K562 (cell line): ENCODE results near the gene RNF207. TPM values are rescaled to one million over a fixed set of nuclear protein-coding genes. Genes with fewer than 3 reads are reported as not detected.

Experiments
- CBX5 ChIP-seq: IDR thresholded peaks from 2 replicates; pipeline ENCODE4 v1.6.1; 2014; ENCODE audit warnings: low read depth, borderline replicate concordance
- E2F8 ChIP-seq: fragments of 450-650 bp; IDR thresholded peaks from 2 replicates; pipeline ENCODE4 v1.7.1; 2018; ENCODE audit warnings: mild to moderate bottlenecking, low read depth; ENCODE audit not compliant: partially characterized antibody
- FIP1L1 ChIP-seq: fragments of 200-400 bp; formaldehyde crosslinking; IDR thresholded peaks from 2 replicates; pipeline ENCODE4 v1.6.1; 2018; ENCODE audit warnings: mild to moderate bottlenecking, low read depth, low read length; ENCODE audit not compliant: poor library complexity, severe bottlenecking
- HDAC6 ChIP-seq: IDR thresholded peaks from 2 replicates; pipeline ENCODE4 v1.6.1; 2012; ENCODE audit warnings: low read depth, mild to moderate bottlenecking, control low read depth, inconsistent platforms, low read length, moderate library complexity
- LCOR ChIP-seq: sonication (generic); formaldehyde crosslinking; IDR thresholded peaks from 2 replicates; pipeline ENCODE4 v1.8.0; 2022; ENCODE audit warnings: mild to moderate bottlenecking, missing genetic modification reagents
- MYNN ChIP-seq, 2 experiments: sonication (generic); formaldehyde crosslinking in 1 of 2; IDR thresholded peaks; 2 replicates each; pipeline versions ENCODE4 v1.5.0 to v1.6.1; 2016 to 2020; ENCODE audit warnings: antibody characterized with exemption in 1 of 2, missing genetic modification reagents in 1 of 2
- NFIX ChIP-seq: fragments of 250-450 bp; sonication (Bioruptor Pico); IDR thresholded peaks from 2 replicates; pipeline ENCODE4 v1.4.0; 2020; ENCODE audit warnings: low read depth, mild to moderate bottlenecking, moderate library complexity
- POLR2AphosphoS5 ChIP-seq: IDR thresholded peaks from 2 replicates; pipeline ENCODE4 v1.6.1; 2011; ENCODE audit warnings: mild to moderate bottlenecking, low read depth, low read length, moderate library complexity; ENCODE audit not compliant: control insufficient read depth, insufficient read depth
- RBM17 ChIP-seq: fragments of 200-400 bp; formaldehyde crosslinking; IDR thresholded peaks from 2 replicates; pipeline ENCODE4 v1.6.1; 2017; ENCODE audit warnings: low read depth, mild to moderate bottlenecking, low read length, borderline replicate concordance
- RUNX1 ChIP-seq: sonication (generic); IDR thresholded peaks from 2 replicates; pipeline ENCODE4 v1.6.1; 2016; ENCODE audit warnings: antibody characterized with exemption, low read depth
- SMARCE1 ChIP-seq: fragments of 450-650 bp; IDR thresholded peaks from 2 replicates; pipeline ENCODE4 v1.7.1; 2016; ENCODE audit warnings: mild to moderate bottlenecking
- SPI1 ChIP-seq: IDR thresholded peaks from 2 replicates; pipeline ENCODE4 v1.6.1; 2011; ENCODE audit warnings: low read depth, low read length, control low read depth, borderline replicate concordance
- SUPT5H ChIP-seq: fragments of 450-650 bp; IDR thresholded peaks from 2 replicates; pipeline ENCODE4 v1.6.1; 2016
- UBTF ChIP-seq, 2 experiments: IDR thresholded peaks; 2 replicates each; pipeline ENCODE4 v1.6.1; 2012; ENCODE audit warnings: improper control_type of control experiment in 2 of 2, low read depth in 2 of 2, low read length in 2 of 2, borderline replicate concordance in 1 of 2
- ZNF699 ChIP-seq: fragments of 250-450 bp; sonication (Bioruptor Pico); IDR thresholded peaks from 2 replicates; pipeline ENCODE4 v1.8.0; 2021; ENCODE audit warnings: mild to moderate bottlenecking, moderate library complexity; ENCODE audit not compliant: insufficient replicate concordance
- polyA plus RNA-seq, 8 experiments: library from polyadenylated mRNA; depleted of rRNA in 4 of 8; stranded (reverse) in 5 of 8; unstranded in 3 of 8; fragments of >200 nt; fragmentation: Nextera tagmentation in 2 of 8; fragmentation: Illumina TruSeq in 1 of 8; extraction: Ambion mirVana in 2 of 8; extraction: Trizol in 1 of 8; gene quantifications; 2 replicates each; pipeline versions ENCODE4 v1.2.1 to v1.2.3, GENCODE V29; 2011 to 2014; ENCODE audit warnings: inconsistent platforms in 1 of 8, missing spikeins in 1 of 8
- total RNA-seq, 7 experiments: library from RNA; depleted of rRNA in 6 of 7; stranded (reverse); fragments of >200 nt in 6 of 7; fragmentation: Illumina TruSeq in 2 of 7; extraction: Trizol in 2 of 7; gene quantifications; 2 replicates each; pipeline versions ENCODE4 v1.2.1 to v1.2.3, GENCODE V29; 2011 to 2021; ENCODE audit warnings: low replicate concordance in 1 of 7

Gene RNF207
- total and polyA plus RNA-seq, 9 of the 15 experiments (the other 6 are each of a cell fraction or from before 2014, with no cell fraction given) = 2.7 to 30.6 (median 12.9) TPM

GRCh38 chr1:6184083-6184783, 21.7 kb upstream of the RNF207 start (continued):
- TF ChIP-seq SMARCE1 (no peak), HDAC6 (no peak), MYNN (IDR thresholded peaks at IDR 0.05) (peak; percentile 39; the same call in 1 of the 2 replicates), MYNN (CRISPR knock-in tag; IDR thresholded peaks at IDR 0.05) (no peak), FIP1L1 (peak; percentile 23), POLR2AphosphoS5 (peak; percentile 38; the same call in 1 of the 2 replicates), E2F8 (peak; percentile 31), SUPT5H (peak; percentile 77), RUNX1 (no peak), UBTF (IDR thresholded peaks at IDR 0.05; ENCODE audit: borderline replicate concordance in 1 of 2, low read depth in 2 of 2, low read length in 2 of 2) (no peak), SPI1 (0 out of 2 replicates have a peak, but pooled peaks have one; percentile 10), LCOR (CRISPR knock-in tag) (0 out of 2 replicates have a peak, but pooled peaks have one; percentile 13), CBX5 (no peak), ZNF699 (CRISPR knock-in tag) (no peak), RBM17 (no peak), NFIX (no peak)
